Activated T-cell treated with anti-CD3 and anti-CD28 coated beads for 48 hours (primary cell): ENCODE results near the gene PGAP1.

ENCODE experiments used
- DNase-seq: peaks from one replicate; pipeline ENCODE4 v3.0.0-alpha.2; 2020; ENCODE audit warnings: low read depth

The PGAP1 gene

GRCh38 chr2:196792865-196793264 is 133.6 kb downstream of the PGAP1 start:
- no peak for DNase-seq

DNA sequence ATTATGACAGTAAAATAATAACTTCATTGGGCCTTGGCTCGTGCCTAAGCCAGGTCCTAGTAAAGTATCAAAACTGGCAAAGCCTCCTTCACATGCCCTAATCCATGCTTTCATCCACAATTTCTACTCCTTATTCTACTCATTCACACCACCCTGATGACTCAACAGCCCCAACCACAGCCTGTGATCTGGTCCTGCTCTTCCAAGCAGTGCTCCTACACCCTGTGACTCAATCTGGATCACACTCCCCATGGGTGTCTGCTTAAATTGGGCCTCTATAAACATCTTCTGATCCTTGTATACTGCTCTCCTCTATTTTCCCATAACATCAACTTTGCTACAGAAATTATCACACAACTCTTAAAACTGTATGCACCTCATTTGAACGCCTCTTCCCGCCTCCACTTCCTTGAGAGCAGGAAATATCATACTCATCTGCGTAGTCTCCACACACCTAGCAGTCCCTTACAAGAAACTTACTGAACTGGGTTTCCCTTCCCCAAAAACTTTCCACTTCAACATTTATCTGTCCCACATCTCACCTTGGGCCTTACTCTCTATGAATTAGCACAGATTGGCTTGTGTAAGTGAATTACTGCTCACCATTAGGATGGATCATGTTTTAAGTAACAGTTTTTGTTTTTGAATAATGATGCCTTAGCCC is 142.9 kb downstream of the PGAP1 start:
- no peak for DNase-seq
